Measurements from ENCODE around the gene SRGAP1.

SRGAP1 gene

DNA sequence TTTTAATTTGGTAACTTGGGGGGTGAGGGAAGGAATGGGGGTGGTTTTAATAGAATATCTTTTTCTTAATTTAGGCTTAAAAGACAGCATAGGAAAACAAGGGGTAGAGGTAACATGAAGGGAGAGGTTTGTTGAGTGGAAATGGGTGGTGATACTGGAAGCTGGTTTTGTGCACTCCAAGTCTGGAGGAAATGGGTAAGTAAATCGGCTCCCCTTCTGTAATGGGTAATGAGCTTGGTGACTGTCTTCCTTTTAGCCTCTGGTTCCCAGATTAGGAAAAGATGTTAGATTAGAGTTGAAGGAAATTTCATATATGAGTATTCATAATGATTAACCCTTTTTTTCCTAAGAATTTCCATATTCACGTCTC, 122.1 kb downstream of the SRGAP1 start:
- no peak for DNase-seq (ENCODE audit: low read depth)

- no peak for DNase-seq (ENCODE audit: low read depth)
Measured at GRCh38 chr12:63967358-63968145, 123.1 kb downstream of the SRGAP1 start.

GRCh38 chr12:63968673-63969072, 124.2 kb downstream of the SRGAP1 start:
- DNase-seq (ENCODE audit: low read depth): no peak

- DNase-seq (ENCODE audit: low read depth): no peak
Measured at GRCh38 chr12:63976902-63977395, 132.4 kb downstream of the SRGAP1 start.

DNA sequence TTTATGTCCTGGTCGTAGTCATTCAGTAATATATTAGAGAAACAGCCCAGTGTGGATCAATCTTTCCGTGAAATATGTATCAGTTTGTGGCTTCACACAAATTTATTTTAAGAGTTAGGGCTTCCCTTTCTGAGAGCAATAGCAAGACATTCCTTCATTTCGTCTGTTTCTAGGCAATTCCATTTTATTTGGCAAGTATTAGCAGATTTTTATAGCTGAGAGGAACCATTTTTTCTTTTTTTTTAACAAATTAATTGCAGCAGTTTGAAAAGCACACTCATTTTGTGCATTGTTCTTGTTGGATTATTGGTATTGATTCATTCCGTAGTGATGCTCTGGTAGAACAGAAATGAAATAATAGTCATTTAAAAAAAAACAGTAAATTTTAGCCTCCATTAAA, 132.9 kb downstream of the SRGAP1 start:
- DNase-seq (ENCODE audit: low read depth): no peak

- DNase-seq (ENCODE audit: low read depth): no peak
Measured at GRCh38 chr12:63978519-63978918, 134.0 kb downstream of the SRGAP1 start.

GRCh38 chr12:63980211-63980610, 135.7 kb downstream of the SRGAP1 start:
- no peak for DNase-seq (ENCODE audit: low read depth)

DNA sequence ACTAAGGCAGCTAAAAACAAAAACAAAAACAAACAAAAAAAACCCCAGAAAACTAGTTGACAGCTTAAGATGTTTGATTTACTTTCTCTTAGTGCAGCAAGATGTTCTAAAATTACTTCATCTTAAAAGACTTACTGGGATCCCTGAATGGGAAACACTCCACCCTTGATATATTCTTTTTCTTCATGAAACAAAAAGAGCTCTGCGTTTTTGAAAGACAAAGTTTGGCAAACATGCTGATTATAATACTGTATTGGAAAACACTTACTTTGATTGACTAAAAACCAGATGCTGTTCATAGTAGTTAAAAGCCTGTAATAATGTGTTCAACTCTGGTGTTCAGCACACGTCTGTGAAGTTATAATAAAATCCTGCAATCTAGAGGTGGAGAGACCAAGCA, 136.8 kb downstream of the SRGAP1 start:
- no peak for DNase-seq (ENCODE audit: low read depth)

DNA sequence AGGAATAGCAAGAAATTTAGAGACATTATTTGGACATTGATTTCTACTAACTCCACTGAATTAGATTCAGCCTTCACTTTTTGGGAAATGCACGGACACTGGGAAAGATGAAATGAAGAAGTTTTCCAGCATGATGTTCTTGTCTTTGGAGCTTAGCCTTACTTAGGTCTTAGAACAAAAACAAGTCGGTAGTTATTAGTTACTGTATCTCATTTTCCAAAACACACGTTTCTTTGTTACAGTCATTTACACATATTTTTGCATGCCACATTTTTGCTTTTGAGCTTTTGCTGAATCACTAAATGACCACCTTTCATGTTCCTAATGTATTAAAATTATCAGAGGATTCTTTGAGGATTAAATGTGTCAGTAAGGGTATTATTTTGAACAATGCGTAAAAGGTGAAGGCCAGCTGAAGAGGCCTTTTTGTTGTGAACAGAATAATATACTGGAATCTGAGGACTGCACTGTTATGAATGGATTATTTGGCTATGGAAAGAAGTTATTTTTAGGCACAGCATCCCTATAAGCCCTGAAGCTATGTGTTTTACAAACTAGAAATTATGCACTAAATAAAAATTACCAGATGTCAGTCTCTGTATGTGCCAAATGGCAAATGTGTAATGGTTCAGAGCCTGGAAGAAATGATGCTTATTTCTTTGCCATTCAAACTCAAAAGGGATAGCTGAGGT, 138.2 kb downstream of the SRGAP1 start:
- no peak for DNase-seq (ENCODE audit: low read depth)

DNA sequence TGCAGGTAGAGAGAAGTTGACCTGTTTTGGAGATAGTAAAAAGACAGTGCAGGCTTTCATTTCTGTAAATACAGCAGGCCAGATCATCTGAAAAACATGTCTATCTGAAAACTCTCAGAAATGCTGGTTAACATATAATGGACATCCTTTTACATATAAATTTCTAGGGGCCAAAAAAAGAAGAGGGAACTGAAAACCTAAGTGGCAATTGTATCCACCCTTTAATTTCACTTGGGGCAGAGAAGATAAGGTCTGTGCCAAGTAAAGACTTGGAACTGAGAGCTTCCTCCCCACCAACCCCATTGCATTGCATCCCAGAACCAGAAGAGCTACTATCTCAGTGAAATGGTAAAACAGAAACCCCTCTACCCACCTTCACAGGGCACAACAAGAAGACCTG, 141.0 kb downstream of the SRGAP1 start:
- no peak for DNase-seq (ENCODE audit: low read depth)

DNA sequence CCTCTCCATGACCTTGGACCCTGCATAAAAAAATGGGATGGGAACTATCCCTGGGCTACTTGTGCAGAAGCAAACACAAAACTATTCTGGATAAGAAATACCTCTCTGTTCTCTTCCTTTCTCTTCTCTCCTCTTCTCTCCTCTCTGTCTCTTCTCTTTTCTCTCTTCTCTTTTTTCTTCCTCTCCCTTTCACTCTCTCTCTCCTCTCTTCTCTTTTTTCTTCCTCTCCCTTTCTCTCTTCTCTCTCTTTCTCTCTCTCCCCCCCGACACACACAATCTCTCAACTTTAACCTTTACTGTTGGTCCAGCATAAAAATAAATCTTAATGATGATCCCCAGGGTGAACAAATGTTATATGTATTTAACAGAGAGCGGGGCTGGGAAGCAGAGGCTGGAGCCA, 141.4 kb downstream of the SRGAP1 start:
- DNase-seq (ENCODE audit: low read depth): no peak

DNA sequence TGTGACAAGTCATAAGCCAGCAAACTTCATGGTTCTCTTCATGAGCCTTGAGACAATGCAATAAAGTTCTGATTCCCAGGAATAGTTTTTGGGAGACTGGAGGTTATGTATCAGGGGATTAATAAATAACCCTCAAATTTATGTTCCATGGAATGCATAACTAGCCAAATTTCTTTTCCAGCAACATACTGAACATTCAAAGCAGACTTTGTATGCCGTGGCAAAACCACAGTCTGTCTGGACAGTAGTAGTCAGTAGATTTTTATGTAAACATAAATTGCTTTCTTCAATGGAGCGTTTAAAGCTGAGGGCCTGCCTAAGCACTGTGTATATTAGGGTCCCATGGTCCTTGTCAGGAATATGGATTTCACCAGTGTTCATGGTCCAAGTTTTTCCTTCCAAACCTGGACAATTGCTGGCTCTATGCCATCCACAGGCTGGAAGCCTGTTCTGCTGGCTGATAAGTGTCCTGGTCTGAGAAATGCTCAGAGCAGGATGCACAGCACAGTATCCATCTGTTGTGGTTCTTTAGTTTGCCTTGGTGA, 144.9 kb downstream of the SRGAP1 start:
- no peak for DNase-seq (ENCODE audit: low read depth)

- no peak for DNase-seq (ENCODE audit: low read depth)
Measured at GRCh38 chr12:63990828-63991547, 146.5 kb downstream of the SRGAP1 start.

DNA sequence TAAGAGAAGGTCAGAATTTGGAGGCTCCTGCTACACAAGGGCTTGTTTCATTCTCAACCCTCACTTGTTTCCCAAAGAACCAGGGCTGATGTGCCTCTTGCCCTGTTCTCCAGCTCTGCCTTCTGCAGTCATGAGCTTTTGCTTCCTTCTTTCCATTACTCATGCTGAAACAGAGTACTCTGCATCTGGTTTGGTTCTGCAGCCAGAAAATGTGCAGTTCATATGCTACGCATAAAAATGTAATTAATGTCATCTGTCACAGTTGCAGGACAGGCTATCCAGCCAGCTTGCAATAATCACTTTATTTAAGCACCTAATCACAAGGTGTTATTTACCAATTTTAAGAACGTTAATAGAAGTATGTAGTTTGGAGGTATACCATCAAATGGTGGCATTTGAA, 150.2 kb downstream of the SRGAP1 start:
- DNase-seq (ENCODE audit: low read depth): no peak

- no peak for DNase-seq (ENCODE audit: low read depth)
Measured at GRCh38 chr12:63995512-63995911, 151.0 kb downstream of the SRGAP1 start.

DNA sequence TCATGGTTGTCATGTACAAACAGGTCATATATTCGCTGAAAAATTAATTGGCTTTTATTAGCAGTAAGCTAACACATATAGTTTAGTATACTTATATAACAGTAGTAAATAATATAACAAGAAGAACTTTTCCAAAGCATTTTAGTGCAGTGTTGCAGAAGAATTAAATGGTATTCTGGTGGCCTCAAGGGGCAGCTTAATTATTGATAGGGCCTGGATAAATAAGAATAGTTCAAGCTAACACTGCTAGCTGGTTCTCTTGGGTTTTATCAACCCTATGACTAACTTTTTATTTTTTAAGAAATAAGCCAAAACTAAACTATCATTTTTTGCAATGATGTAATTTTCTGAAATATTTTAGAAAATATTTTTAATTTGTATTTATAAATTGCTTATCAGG, 152.1 kb downstream of the SRGAP1 start:
- DNase-seq (ENCODE audit: low read depth): no peak

GRCh38 chr12:63997198-63997597, 152.7 kb downstream of the SRGAP1 start:
- DNase-seq (ENCODE audit: low read depth): no peak

GRCh38 chr12:63998584-63998983, 154.1 kb downstream of the SRGAP1 start:
- DNase-seq (ENCODE audit: low read depth): no peak

DNA sequence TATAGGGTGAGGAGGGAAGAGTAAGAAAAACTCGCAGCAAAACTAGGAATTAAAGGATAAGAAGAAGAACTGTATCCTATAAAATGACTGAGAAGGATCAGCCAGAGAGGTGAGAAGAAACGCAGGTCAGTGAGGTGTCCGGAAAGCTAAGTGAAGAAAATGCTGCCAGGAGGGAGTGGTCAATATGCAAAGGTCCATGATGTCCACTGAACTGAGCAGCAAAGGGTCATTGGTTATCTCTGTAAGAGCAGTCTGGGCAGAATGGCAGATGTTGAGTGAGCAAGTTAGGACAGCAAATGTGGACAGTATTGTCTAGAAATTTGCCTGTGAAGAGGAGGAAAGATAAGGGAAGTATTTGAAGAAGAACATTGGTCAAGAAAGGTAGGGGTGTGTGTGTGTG, 155.4 kb downstream of the SRGAP1 start:
- no peak for DNase-seq (ENCODE audit: low read depth)

GRCh38 chr12:64001439-64001838, 156.9 kb downstream of the SRGAP1 start:
- no peak for DNase-seq (ENCODE audit: low read depth)

- DNase-seq (ENCODE audit: low read depth): no peak
Measured at GRCh38 chr12:64004641-64005040, 160.1 kb downstream of the SRGAP1 start.

DNA sequence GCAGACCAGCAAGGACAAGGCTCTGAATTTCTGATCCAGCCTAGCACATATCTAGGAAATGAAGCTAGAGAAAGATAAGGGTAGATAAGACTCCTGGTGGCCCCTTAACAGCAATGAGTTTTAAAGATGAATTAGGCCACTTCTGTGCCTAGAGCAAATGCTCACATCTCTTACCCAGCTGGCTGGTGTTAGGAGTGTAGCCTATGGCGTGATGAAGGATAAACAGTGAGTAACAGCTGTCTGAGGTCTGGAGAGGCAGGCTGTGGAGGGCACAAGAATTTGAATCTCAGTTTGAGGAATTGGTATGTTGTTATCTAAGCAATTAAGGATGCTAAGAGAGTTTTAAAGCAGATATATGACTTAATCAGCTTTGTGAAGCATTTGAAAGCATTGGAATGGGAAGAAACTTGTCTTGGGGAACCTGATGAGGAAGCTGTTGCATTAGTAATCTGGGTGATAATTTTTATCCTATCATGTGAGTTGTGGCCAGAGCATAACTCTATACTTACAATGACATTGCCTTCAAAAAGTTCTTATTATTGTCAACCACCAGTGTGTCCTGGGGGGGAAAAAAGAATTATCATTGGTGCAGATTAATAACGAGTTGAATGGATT, 161.8 kb downstream of the SRGAP1 start:
- DNase-seq (ENCODE audit: low read depth): no peak

Measured in stimulated activated CD8-positive, alpha-beta memory T cell treated with anti-CD3 and anti-CD28 coated beads, Interleukin-7, amount 100 ng/mL, for 24 hours (primary cell).